ENCODE results near the gene ITGA11.

- TF ChIP-seq, protein P1, sequence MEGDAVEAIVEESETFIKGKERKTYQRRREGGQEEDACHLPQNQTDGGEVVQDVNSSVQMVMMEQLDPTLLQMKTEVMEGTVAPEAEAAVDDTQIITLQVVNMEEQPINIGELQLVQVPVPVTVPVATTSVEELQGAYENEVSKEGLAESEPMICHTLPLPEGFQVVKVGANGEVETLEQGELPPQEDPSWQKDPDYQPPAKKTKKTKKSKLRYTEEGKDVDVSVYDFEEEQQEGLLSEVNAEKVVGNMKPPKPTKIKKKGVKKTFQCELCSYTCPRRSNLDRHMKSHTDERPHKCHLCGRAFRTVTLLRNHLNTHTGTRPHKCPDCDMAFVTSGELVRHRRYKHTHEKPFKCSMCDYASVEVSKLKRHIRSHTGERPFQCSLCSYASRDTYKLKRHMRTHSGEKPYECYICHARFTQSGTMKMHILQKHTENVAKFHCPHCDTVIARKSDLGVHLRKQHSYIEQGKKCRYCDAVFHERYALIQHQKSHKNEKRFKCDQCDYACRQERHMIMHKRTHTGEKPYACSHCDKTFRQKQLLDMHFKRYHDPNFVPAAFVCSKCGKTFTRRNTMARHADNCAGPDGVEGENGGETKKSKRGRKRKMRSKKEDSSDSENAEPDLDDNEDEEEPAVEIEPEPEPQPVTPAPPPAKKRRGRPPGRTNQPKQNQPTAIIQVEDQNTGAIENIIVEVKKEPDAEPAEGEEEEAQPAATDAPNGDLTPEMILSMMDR (IDR thresholded peaks at IDR 0.05 in 8 of 11, conservative IDR thresholded peaks at IDR 0.05 in 3 of 11), result no peak
- TF ChIP-seq POLR2AphosphoS5 (IDR thresholded peaks at IDR 0.05), result no peak
Observed at GRCh38 chr15:68416158-68416535, 15.8 kb downstream of the ITGA11 start.

Data from spleen (tissue), 7 donors.